ENCODE measurements around the gene IGFL4. TPM values are rescaled to one million over a fixed set of nuclear protein-coding genes. Genes with fewer than 3 reads are reported as not detected.
"Not testable (repeated sequence)": the region's sequence is repeated elsewhere in the genome, so short reads cannot be mapped to it uniquely, and the experiment has no call there.

Gene IGFL4
- total and polyA plus RNA-seq, 9 of the 15 experiments (the other 6 are each of a cell fraction or from before 2014, with no cell fraction given), result not detected

GRCh38 chr19:46079576-46079975 lies 38.8 kb upstream of the IGFL4 start (continued):
- TF ChIP-seq ZNF57 (CRISPR knock-in tag; IDR thresholded peaks at IDR 0.05) (no peak), ZBTB11 (CRISPR knock-in tag; IDR thresholded peaks at IDR 0.05) (no peak), LCOR (CRISPR knock-in tag; IDR thresholded peaks at IDR 0.05) (no peak), ZNF76 (CRISPR knock-in tag; IDR thresholded peaks at IDR 0.05; ENCODE audit: borderline replicate concordance) (no peak), RBM22 (IDR thresholded peaks at IDR 0.05; ENCODE audit: low read depth, low read length, poor library complexity, severe bottlenecking) (no peak)

- H3K9me1 ChIP-seq (ENCODE audit: control insufficient read depth, insufficient read depth, low read length); H3K4me1 ChIP-seq (replicated peaks in 1 of 2; ENCODE audit: control insufficient read depth in 2 of 2, insufficient read depth in 2 of 2, low read length in 2 of 2); H3K79me2 ChIP-seq (ENCODE audit: control insufficient read depth, insufficient read depth, low read length); H3K36me3 ChIP-seq (ENCODE audit: control insufficient read depth, insufficient read depth, low read length); H2AFZ ChIP-seq (ENCODE audit: low read depth, low read length); FAIRE-seq; ATAC-seq; H4K20me1 ChIP-seq (replicated peaks; ENCODE audit: control insufficient read depth, insufficient read depth, low read length); H3K4me2 ChIP-seq (ENCODE audit: insufficient read depth, low read length); H3K27me3 ChIP-seq (ENCODE audit: control insufficient read depth in 2 of 2, insufficient read depth in 2 of 2, low read length in 2 of 2); BruUV-seq (replicated peaks); H3K9me3 ChIP-seq (replicated peaks; ENCODE audit: control insufficient read depth, insufficient read depth, low read depth, low read length); in situ Hi-C loops (cut with MboI); H3K27ac ChIP-seq (ENCODE audit: extremely low read depth, low read depth, low read length); H3K4me3 ChIP-seq; POLR2A ChIA-PET; H3K9ac ChIP-seq (ENCODE audit: insufficient read depth in 1 of 2, low read depth in 2 of 2, low read length in 2 of 2): not testable (repeated sequence)
- intact Hi-C loops (cut with micrococcal nuclease), result loop anchor here (10.0 kb wide), 1 partner anchor 264 kb away; the partner anchor contains the start of gene RSPH6A
- peak; percentile 9 to 32 (median 22) for DNase-seq (ENCODE audit: extremely low read depth in 1 of 4, low spot score in 3 of 4)
- CTCF ChIA-PET (ENCODE audit: low intra/inter-chr PET ratio), result interaction anchor here (0.6 to 8.3 kb wide), 6 partner anchors 50 to 409 kb away, joined by 3 to 115 read pairs (median 10); no protein-coding TSS in a partner anchor
- WGBS (ENCODE audit: insufficient coverage, low coverage, missing lambda C conversion rate), result 41% methylated on average over 8 of the region's 71 CpGs
- peak; percentile 37; the same call in 1 of the 2 replicates for TF ChIP-seq STAG1 (CRISPR knock-in tag; IDR thresholded peaks at IDR 0.05; ENCODE audit: borderline replicate concordance)
Observed at GRCh38 chr19:46078573-46079332, 38.0 kb upstream of the IGFL4 start.
